Loucy (cell line): ENCODE results near the gene ACTA1.

ENCODE experiments used
- CTCF ChIP-seq: fragments of 200-600 bp; sonication (generic); conservative IDR thresholded peaks from 2 replicates; pipeline ENCODE4 v1.5.1; 2014; ENCODE audit warnings: mild to moderate bottlenecking, antibody characterized with exemption, low read length
- EZH2phosphoT487 ChIP-seq: fragments of 200-600 bp; IDR thresholded peaks from 2 replicates; pipeline ENCODE4 v1.6.1; 2018; ENCODE audit warnings: antibody characterized with exemption, mild to moderate bottlenecking, moderate library complexity, borderline replicate concordance

GRCh38 chr1:229461032-229461668, 27.3 kb upstream of the ACTA1 start:
- TF ChIP-seq CTCF, result no peak
- no peak for TF ChIP-seq EZH2phosphoT487
